AG10803 (cell line): ENCODE data around the gene EBI3.
"Not testable (repeated sequence)": the region's sequence is repeated elsewhere in the genome, so short reads cannot be mapped to it uniquely, and the experiment has no call there.

ENCODE experiments used
- DNase-seq: peaks from one replicate; pipeline ENCODE4 v3.0.0; 2010; ENCODE audit warnings: low read depth
- H3K4me3 ChIP-seq: 2 replicates; pipeline ENCODE4 v1.5.1; 2011; ENCODE audit warnings: mild to moderate bottlenecking, low read length, control low read depth
- TF ChIP-seq, protein P1 (sequence below): conservative IDR thresholded peaks from 2 replicates; pipeline ENCODE4 v1.5.1; 2011; ENCODE audit warnings: mild to moderate bottlenecking, low read length, control low read depth, inconsistent platforms

The EBI3 gene

DNA sequence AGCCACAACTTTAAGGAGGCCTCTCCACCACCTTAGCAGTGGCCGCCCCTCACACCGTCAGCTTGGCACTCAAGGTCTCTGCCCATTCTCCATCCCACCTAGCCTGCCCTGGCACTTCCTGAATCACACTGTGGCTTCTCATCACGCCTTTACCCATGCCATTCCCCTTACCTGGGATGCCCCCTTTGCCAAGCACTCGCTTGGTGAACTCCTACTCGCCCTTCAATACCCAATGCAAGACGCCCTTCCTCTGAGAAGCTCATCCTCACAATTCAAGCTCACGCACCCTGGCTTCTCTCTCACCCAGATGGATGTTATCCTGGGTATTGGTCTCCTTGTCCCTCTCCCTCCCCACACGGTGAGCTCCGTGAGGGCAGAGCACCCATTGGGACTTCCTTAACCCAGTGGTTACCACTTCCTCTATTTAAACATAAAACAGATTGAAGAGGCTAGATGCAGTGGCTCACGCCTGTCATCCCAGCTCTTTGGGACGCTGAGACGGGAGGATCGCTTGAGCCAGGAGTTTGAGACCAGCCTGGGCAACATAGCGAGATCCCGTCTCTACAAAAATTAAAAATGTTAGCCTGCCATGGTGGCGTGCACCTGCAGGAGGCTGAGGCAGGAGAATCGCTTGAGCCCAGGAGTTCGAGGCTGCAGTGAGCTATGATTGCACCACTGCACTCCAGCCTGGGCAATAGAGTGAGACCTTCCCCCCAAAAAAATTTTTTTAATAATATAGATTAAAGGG, 37.1 kb downstream of the EBI3 start:
- DNase-seq = no peak
- TF ChIP-seq, protein P1, sequence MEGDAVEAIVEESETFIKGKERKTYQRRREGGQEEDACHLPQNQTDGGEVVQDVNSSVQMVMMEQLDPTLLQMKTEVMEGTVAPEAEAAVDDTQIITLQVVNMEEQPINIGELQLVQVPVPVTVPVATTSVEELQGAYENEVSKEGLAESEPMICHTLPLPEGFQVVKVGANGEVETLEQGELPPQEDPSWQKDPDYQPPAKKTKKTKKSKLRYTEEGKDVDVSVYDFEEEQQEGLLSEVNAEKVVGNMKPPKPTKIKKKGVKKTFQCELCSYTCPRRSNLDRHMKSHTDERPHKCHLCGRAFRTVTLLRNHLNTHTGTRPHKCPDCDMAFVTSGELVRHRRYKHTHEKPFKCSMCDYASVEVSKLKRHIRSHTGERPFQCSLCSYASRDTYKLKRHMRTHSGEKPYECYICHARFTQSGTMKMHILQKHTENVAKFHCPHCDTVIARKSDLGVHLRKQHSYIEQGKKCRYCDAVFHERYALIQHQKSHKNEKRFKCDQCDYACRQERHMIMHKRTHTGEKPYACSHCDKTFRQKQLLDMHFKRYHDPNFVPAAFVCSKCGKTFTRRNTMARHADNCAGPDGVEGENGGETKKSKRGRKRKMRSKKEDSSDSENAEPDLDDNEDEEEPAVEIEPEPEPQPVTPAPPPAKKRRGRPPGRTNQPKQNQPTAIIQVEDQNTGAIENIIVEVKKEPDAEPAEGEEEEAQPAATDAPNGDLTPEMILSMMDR = no peak
- H3K4me3 ChIP-seq = no peak overlapping the region

DNA sequence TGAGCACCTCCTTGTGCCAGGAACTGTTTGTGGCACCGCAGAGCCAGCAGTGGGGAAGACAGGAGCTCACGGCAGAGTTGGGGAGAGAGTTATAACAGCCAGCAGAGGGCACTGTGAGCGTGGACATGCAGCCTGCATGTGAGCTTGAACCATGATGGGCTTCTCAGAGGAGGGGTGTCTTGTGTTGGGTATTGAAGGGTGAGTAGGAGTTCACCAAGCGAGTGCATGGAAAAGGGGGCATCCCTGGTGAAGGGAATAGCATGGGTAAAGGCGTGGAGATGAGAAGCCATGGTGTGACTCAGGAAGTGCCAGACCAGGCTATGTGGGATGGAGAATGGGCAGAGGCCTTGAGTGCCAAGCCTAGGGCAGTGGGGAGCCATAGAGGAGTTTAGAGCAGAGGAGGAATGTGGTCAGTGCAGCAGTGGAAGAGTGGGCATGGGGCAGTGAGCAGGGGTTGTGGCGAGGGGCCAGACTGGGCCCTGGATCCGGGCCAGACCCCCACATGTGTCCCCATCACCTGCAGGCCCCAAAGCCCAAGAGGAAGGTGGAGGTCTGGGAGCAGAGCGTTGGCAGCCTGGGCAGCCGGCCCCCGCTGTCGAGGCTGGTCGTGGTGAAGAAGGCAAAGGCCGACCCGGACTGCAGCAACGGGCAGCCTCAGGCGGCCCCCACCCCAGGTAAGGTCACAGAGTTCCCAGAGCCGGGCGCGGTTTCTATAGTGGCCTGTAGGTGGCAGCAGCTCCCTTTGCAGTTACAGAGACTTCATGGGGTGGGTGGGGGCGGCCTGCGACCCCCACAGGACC, 38.0 kb downstream of the EBI3 start:
- no peak overlapping the region for H3K4me3 ChIP-seq
- DNase-seq = peak; percentile 21
- TF ChIP-seq, protein P1 = peak; percentile 70

DNA sequence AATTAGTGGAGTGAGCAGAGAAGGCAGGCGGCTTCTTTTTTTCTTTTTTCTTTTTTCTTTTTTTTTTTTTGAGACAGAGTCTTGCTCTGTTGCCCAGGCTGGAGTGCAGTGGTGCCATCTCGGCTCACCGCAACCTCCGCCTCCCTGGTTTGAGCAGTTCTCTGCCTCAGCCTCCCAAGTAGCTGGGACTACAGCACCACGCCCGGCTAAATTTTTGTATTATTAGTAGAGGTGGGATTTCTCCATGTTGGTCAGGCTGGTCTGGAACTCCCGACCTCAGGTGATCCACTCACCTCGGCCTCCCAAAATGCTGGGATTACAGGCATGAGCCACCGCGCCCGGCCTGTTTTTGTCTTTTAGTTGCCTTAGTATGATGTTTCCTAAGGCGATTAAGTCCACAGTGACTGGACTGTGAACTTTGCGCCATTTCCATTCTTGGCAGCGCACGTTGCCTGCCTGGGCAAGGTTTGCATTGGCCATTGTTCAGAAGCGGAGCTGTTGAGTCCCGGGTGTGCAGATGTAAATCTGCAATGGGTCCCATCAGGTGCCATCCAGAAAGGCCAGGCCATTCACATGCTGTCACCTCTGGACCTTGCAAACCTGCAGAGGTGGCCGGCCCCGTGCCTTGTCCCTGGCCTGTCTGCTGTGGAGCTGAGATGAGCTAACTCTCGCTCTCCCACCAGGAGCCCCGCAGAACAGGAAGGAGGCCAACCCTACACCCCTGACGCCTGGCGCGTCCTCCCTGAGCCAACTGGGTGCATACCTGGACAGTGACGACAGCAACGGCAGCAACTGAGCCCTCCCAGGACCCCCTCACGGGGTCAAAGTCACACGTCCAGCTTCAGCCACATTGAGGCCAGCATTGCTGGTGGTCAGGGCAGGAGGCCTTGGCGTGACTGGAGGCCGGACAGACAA, 38.8 kb downstream of the EBI3 start:
- no peak for DNase-seq
- H3K4me3 ChIP-seq = no peak overlapping the region
- TF ChIP-seq, protein P1 = no peak

DNA sequence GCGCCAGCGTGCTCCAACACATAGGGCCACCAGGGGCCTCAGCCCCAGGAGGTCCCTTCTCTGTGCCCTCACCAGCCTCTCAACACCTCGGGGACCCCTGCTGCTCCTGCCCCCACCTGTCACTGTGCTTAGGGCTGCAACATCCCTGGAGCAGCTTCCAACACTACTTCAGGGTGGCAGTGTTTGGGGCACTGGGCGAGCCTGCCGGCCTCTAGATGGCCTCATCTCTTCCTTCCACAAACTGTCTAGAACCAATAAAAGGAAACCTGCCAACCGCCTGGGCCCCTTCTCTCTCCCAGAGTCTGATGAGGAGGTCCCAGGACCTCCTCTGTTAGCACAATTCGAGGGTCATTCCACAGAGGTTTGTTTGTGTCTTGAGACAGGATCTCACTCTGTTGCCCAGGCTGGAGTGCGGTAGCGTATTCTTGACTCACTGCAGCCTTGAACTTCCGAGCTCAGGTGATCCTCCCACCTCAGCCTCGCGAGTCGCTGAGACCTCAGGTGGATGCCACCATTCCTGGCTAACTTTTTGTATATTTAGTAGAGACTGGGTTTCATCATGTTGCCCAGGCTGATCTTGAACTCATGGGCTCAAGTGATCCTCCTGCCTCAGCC, 39.6 kb downstream of the EBI3 start:
- DNase-seq = no peak
- TF ChIP-seq, protein P1 = no peak
- no peak overlapping the region for H3K4me3 ChIP-seq

DNA sequence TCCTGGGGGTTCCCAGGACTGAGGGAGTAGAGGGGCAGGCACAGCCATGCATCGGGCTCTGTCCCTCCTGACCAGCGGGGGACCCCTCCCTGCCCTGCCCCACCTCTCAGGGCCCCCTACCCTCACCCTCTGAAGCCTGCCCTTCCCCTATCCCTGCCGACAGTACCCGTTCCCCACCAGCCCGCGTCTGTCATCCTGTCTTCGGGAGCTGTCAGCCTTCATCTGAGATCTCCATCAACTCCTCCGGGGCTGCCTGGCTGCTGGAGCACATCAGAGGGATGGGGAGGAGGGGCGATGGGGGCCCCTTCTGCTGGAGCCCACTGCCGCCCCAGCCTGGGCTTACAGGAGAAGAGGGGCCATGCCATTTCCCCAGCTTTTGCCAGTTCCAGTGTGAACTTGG, 43.6 kb downstream of the EBI3 start:
- no peak for DNase-seq
- TF ChIP-seq, protein P1 = no peak
- H3K4me3 ChIP-seq = no peak overlapping the region

DNA sequence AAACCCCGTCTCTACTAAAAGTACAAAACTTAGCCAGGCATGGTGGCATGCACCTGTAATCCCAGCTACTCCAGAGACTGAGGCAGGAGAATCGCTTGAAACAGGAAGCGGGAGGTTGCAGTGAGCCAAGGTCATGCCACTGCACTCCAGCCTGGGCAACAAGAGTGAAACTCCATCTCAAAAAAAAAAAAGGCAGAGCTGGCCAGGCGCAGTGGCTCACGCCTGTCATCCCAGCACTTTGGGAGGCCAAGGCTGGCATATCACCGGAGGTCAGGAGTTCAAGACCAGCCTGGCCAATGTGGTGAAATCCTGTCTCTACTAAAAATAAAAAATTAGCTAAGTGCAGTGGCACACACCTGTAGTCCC, 45.0 kb downstream of the EBI3 start:
- H3K4me3 ChIP-seq = not testable (repeated sequence)

DNA sequence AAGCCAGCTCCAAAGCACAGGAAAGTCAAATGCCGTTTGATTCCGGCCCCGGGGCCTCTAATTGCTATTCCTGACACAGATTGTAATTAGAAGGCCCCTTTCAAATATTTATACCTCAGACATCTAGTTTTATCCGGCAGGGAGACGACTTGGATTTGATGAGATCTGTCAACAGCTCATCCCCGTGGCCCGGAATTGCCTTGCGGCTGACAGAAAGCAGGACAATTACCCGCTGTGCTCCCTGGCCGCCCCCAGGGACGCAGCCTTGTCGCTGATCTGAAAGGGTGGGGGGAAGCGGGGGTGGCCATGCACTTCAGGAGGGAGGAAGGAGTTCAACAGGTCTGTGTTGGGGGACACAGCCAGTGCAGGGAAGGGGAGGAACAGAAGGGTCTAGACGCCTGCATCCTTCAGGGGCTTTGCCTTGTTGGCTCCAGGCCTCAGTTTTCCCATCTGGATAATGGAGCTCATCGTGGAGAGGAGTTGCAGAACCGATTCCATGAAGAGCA, 47.9 kb downstream of the EBI3 start:
- TF ChIP-seq, protein P1 = no peak
- DNase-seq = no peak
- H3K4me3 ChIP-seq = no peak overlapping the region

More for the DNA sequence above, 45.0 kb downstream of the EBI3 start:
- not testable (repeated sequence) for DNase-seq
